Neural crest cell (in vitro differentiated cells): ENCODE results near the gene TTC5. TPM values are rescaled to one million over a fixed set of nuclear protein-coding genes. Genes with fewer than 3 reads are reported as not detected.

Experiments
- DNase-seq: peaks from one replicate; pipeline ENCODE4 v3.0.0; 2021; ENCODE audit warnings: low read depth, mixed read lengths, low spot score
- H3K27ac Mint-ChIP-seq: one replicate; pipeline ENCODE4 v1.8.0; 2021; ENCODE audit warnings: mild to moderate bottlenecking, mixed read lengths; ENCODE audit not compliant: unreplicated experiment
- H3K27me3 Mint-ChIP-seq: 2 replicates; pipeline ENCODE4 v1.8.0; 2021; ENCODE audit warnings: low read depth, mild to moderate bottlenecking, mixed read lengths
- H3K36me3 Mint-ChIP-seq: 2 replicates; pipeline ENCODE4 v1.8.0; 2021; ENCODE audit warnings: low read depth, mild to moderate bottlenecking, mixed read lengths
- H3K4me1 Mint-ChIP-seq: 2 replicates; pipeline ENCODE4 v1.8.0; 2021; ENCODE audit warnings: mixed read lengths
- H3K4me3 Mint-ChIP-seq: one replicate; pipeline ENCODE4 v1.8.0; 2021; ENCODE audit warnings: mild to moderate bottlenecking, mixed read lengths
- H3K9me3 Mint-ChIP-seq: 2 replicates; pipeline ENCODE4 v1.8.0; 2021; ENCODE audit warnings: mixed read lengths
- CTCF ChIP-seq: fragments of 200-600 bp; sonication (generic); conservative IDR thresholded peaks from 2 replicates; pipeline ENCODE4 v1.5.0; 2021; ENCODE audit warnings: antibody characterized with exemption, mild to moderate bottlenecking
- total RNA-seq: library from RNA; stranded (reverse); gene quantifications from 2 replicates; pipeline ENCODE4 v1.2.1, GENCODE V29; 2021

TTC5 gene
- total RNA-seq, 1 donor from 2014 or later = 25.6 TPM

GRCh38 chr14:20328705-20329104 lies 23.0 kb upstream of the TTC5 start:
- no peak for DNase-seq
- no peak overlapping the region for H3K4me3 Mint-ChIP-seq
- no peak for TF ChIP-seq CTCF
- H3K27ac Mint-ChIP-seq = no peak overlapping the region
- H3K4me1 Mint-ChIP-seq = peaks cover 51% of the 10 kb centered on the region
- H3K9me3 Mint-ChIP-seq = no peaks in the 10 kb centered on the region
- H3K36me3 Mint-ChIP-seq = peaks cover 14% of the 10 kb centered on the region
- H3K27me3 Mint-ChIP-seq = no peaks in the 10 kb centered on the region

- DNase-seq = no peak
- H3K9me3 Mint-ChIP-seq = no peaks in the 10 kb centered on the region
- no peaks in the 10 kb centered on the region for H3K27me3 Mint-ChIP-seq
- H3K4me1 Mint-ChIP-seq = peaks cover 44% of the 10 kb centered on the region
- peak; percentile 88 for TF ChIP-seq CTCF
- peak overlapping the region; percentile 1 for H3K27ac Mint-ChIP-seq
- peak overlapping the region; percentile 83 for H3K4me3 Mint-ChIP-seq
- peaks cover 14% of the 10 kb centered on the region for H3K36me3 Mint-ChIP-seq
Observed at GRCh38 chr14:20327005-20327869, 21.5 kb upstream of the TTC5 start.

- H3K4me1 Mint-ChIP-seq = no peaks in the 10 kb centered on the region
- DNase-seq = no peak
- no peak overlapping the region for H3K27ac Mint-ChIP-seq
- TF ChIP-seq CTCF = no peak
- peak overlapping the region; percentile 57 for H3K4me3 Mint-ChIP-seq
- H3K36me3 Mint-ChIP-seq = peaks cover 35% of the 10 kb centered on the region
- H3K27me3 Mint-ChIP-seq = no peaks in the 10 kb centered on the region
- no peaks in the 10 kb centered on the region for H3K9me3 Mint-ChIP-seq
Observed at GRCh38 chr14:20317720-20318119, 12.0 kb upstream of the TTC5 start.

- H3K36me3 Mint-ChIP-seq = peaks cover 37% of the 10 kb centered on the region
- no peak for TF ChIP-seq CTCF
Observed at GRCh38 chr14:20314026-20314425, 8.3 kb upstream of the TTC5 start.

GRCh38 chr14:20306079-20306423 lies 300 bp upstream of the TTC5 start:
- peaks cover 8% of the 10 kb centered on the region for H3K36me3 Mint-ChIP-seq
- no peak for DNase-seq
- no peaks in the 10 kb centered on the region for H3K27me3 Mint-ChIP-seq
- H3K9me3 Mint-ChIP-seq = peaks cover 2% of the 10 kb centered on the region
- no peak overlapping the region for H3K27ac Mint-ChIP-seq
- no peak for TF ChIP-seq CTCF
- peak overlapping the region; percentile 95 for H3K4me3 Mint-ChIP-seq
- peaks cover 23% of the 10 kb centered on the region for H3K4me1 Mint-ChIP-seq

More at GRCh38 chr14:20314026-20314425, 8.3 kb upstream of the TTC5 start:
- H3K4me3 Mint-ChIP-seq = no peak overlapping the region
- H3K4me1 Mint-ChIP-seq = no peaks in the 10 kb centered on the region
- no peaks in the 10 kb centered on the region for H3K27me3 Mint-ChIP-seq
- no peak for DNase-seq
- H3K9me3 Mint-ChIP-seq = no peaks in the 10 kb centered on the region
- H3K27ac Mint-ChIP-seq = no peak overlapping the region
